SU-DHL-6 (cell line): Measurements from ENCODE around the gene MRPS18B.

Experiments used
- H2AFZ ChIP-seq: fragments of 200-600 bp; sonication (generic); 2 replicates; pipeline ENCODE4 v1.6.1; 2014; ENCODE audit warnings: low read depth, mild to moderate bottlenecking, moderate library complexity, mixed read lengths, antibody characterized with exemption, low read length; ENCODE audit not compliant: severe bottlenecking
- H3F3A ChIP-seq: fragments of 200-600 bp; shearing (Covaris generic); 2 replicates; pipeline ENCODE4 v1.6.0; 2016; ENCODE audit warnings: antibody characterized with exemption, mild to moderate bottlenecking; ENCODE audit not compliant: insufficient read depth
- H3K27ac ChIP-seq: fragments of 200-600 bp; sonication (generic); 2 replicates; pipeline ENCODE4 v1.5.1; 2016; ENCODE audit warnings: low read depth, mild to moderate bottlenecking, low read length, moderate library complexity, mixed read lengths
- H3K27me3 ChIP-seq: fragments of 200-600 bp; sonication (generic), shearing (Covaris generic); 2 replicates; pipeline ENCODE4 v1.6.0; 2014; ENCODE audit warnings: mild to moderate bottlenecking, low read length
- H3K36me3 ChIP-seq: fragments of 200-600 bp; sonication (generic); 2 replicates; pipeline ENCODE4 v1.6.1; 2014; ENCODE audit warnings: mild to moderate bottlenecking, low read length, mixed read lengths
- H3K4me2 ChIP-seq: fragments of 300-600, 200-600 bp; shearing (Covaris generic), sonication (generic); 2 replicates; pipeline ENCODE4 v1.6.0; 2014; ENCODE audit warnings: low read length, low read depth, mild to moderate bottlenecking; ENCODE audit not compliant: poor library complexity, severe bottlenecking
- H3K4me3 ChIP-seq: fragments of 200-600 bp; sonication (generic); 2 replicates; pipeline ENCODE4 v1.5.1; 2014; ENCODE audit warnings: antibody characterized with exemption, low read length, mild to moderate bottlenecking, mixed read lengths; ENCODE audit not compliant: insufficient read depth, poor library complexity, severe bottlenecking
- H3K79me2 ChIP-seq: fragments of 200-600 bp; sonication (generic); 2 replicates; pipeline ENCODE4 v1.6.1; 2014; ENCODE audit warnings: mild to moderate bottlenecking, low read length, moderate library complexity; ENCODE audit not compliant: insufficient read depth
- H3K9ac ChIP-seq: fragments of 200-600 bp; sonication (generic); 2 replicates; pipeline ENCODE4 v1.7.0; 2014; ENCODE audit warnings: mild to moderate bottlenecking, low read length
- H3K9me2 ChIP-seq: fragments of 200-600 bp; sonication (generic); replicated peaks from 2 replicates; pipeline ENCODE4 v1.6.1; 2014; ENCODE audit warnings: low read length; ENCODE audit not compliant: insufficient read depth
- H3K9me3 ChIP-seq: fragments of 200-600 bp; sonication (generic); 2 replicates; pipeline ENCODE4 v1.6.1; 2014; ENCODE audit warnings: low read length, mixed read lengths; ENCODE audit not compliant: insufficient read depth
- H4K20me1 ChIP-seq: fragments of 200-600 bp; sonication (generic); 2 replicates; pipeline ENCODE4 v1.6.1; 2014; ENCODE audit warnings: low read depth, mild to moderate bottlenecking, antibody characterized with exemption, low read length, moderate library complexity, mixed read lengths
- CTCF ChIP-seq: fragments of 200-600 bp; sonication (generic); IDR thresholded peaks from one replicate; pipeline ENCODE4 v1.5.1; 2017; ENCODE audit warnings: antibody characterized with exemption, mild to moderate bottlenecking, low read length, moderate library complexity; ENCODE audit not compliant: insufficient read depth, poor library complexity, severe bottlenecking
- EZH2phosphoT487 ChIP-seq: fragments of 200-600 bp; sonication (generic), shearing (Covaris generic); conservative IDR thresholded peaks from 2 replicates; pipeline ENCODE4 v1.6.1; 2018; ENCODE audit warnings: mild to moderate bottlenecking, antibody characterized with exemption, low read length, moderate library complexity, mixed read lengths

Gene MRPS18B

DNA sequence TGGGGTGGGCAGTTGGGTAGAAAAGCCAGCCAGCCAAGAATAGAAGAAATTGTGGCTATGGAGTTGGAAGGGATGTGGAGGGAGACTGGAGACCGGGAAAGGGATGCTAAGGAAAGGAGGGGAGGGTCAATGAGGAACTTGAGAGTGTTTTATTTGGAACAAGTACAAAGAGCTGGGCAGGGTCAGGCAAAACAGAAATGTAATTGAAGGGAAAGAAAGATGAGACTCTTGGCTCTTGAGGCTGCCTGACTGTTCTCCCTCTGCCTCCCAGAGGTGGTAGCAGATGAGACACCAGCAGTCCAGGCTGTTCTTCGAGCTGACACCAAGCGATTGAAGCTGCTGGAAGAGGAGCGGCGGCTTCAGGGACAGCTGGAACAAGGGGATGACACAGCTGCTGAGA lies 33.7 kb upstream of the MRPS18B start:
- peaks cover 39% of the 10 kb centered on the region for H3K36me3 ChIP-seq
- H4K20me1 ChIP-seq: no peaks in the 10 kb centered on the region
- no peaks in the 10 kb centered on the region for H3K9me2 ChIP-seq
- H3K4me3 ChIP-seq: no peak overlapping the region
- no peaks in the 10 kb centered on the region for H3K79me2 ChIP-seq
- no peak overlapping the region for H3K27ac ChIP-seq
- H3K9ac ChIP-seq: no peak overlapping the region
- no peaks in the 10 kb centered on the region; the same call in 1 of the 2 replicates for H3F3A ChIP-seq
- TF ChIP-seq CTCF (no peak), EZH2phosphoT487 (no peak)
- H3K4me2 ChIP-seq: no peak overlapping the region
- no peak overlapping the region for H2AFZ ChIP-seq
- H3K9me3 ChIP-seq: no peaks in the 10 kb centered on the region
- no peaks in the 10 kb centered on the region for H3K27me3 ChIP-seq

DNA sequence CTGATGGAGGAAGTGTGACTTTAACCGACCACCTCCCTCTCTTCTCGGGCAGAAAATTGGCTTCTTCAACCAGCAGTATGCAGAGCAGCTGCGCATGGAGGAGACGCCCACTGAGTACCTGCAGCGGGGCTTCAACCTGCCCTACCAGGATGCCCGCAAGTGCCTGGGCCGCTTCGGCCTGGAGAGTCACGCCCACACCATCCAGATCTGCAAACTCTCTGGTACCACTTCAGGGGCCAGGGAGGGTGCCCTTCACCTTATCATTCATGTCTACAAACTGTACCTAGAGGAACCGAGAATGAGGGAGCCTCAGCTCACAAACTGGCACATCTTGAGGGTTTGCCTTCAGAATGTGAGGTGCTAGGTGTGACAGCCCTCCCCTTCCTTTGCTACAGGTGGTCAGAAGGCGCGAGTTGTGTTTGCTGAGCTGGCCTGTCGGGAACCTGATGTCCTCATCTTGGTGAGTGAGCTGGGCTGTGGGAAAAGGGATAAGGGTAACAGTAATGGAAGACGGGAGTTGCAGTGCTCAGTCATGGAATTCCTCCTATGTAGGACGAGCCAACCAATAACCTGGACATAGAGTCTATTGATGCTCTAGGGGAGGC lies 27.8 kb upstream of the MRPS18B start:
- H3K9ac ChIP-seq: no peak overlapping the region
- TF ChIP-seq CTCF (no peak), EZH2phosphoT487 (no peak)
- no peak overlapping the region for H3K4me2 ChIP-seq
- no peaks in the 10 kb centered on the region for H3K9me3 ChIP-seq
- H2AFZ ChIP-seq: no peak overlapping the region
- H3K4me3 ChIP-seq: no peak overlapping the region
- H3F3A ChIP-seq: peaks cover 13% of the 10 kb centered on the region
- no peaks in the 10 kb centered on the region; the same call in 1 of the 2 replicates for H4K20me1 ChIP-seq
- no peak overlapping the region for H3K27ac ChIP-seq
- H3K79me2 ChIP-seq: 0 out of 2 replicates have a peak, but pooled peaks cover 9% of the 10 kb centered on the region
- H3K9me2 ChIP-seq: no peaks in the 10 kb centered on the region
- H3K27me3 ChIP-seq: no peaks in the 10 kb centered on the region
- H3K36me3 ChIP-seq: peaks cover 41% of the 10 kb centered on the region

DNA sequence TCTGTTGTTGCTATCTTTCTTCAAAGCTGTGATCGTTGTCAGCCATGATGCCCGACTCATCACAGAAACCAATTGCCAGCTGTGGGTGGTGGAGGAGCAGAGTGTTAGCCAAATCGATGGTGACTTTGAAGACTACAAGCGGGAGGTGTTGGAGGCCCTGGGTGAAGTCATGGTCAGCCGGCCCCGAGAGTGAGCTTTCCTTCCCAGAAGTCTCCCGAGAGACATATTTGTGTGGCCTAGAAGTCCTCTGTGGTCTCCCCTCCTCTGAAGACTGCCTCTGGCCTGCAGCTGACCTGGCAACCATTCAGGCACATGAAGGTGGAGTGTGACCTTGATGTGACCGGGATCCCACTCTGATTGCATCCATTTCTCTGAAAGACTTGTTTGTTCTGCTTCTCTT lies 27.1 kb upstream of the MRPS18B start:
- H3K36me3 ChIP-seq: peaks cover 34% of the 10 kb centered on the region

More for the DNA sequence above, 27.1 kb upstream of the MRPS18B start:
- Histone ChIP-seq H4K20me1 (no peaks in the 10 kb centered on the region; the same call in 1 of the 2 replicates), H2AFZ (no peak overlapping the region), H3K79me2 (0 out of 2 replicates have a peak, but pooled peaks cover 9% of the 10 kb centered on the region), H3K4me3 (no peak overlapping the region), H3K27ac (no peak overlapping the region), H3K27me3 (no peaks in the 10 kb centered on the region), H3K4me2 (no peak overlapping the region), H3K9ac (no peak overlapping the region), H3K9me3 (no peaks in the 10 kb centered on the region), H3F3A (peaks cover 15% of the 10 kb centered on the region), H3K9me2 (no peaks in the 10 kb centered on the region)
- TF ChIP-seq EZH2phosphoT487 (no peak), CTCF (no peak)
